MM.1S (cell line): ENCODE results near the gene RNGTT.

Source experiments
- DNase-seq: peaks from one replicate; pipeline ENCODE4 v3.0.0-alpha.2; 2015
- H2AFZ ChIP-seq: fragments of 300-600 bp; sonication (generic); 2 replicates; pipeline ENCODE4 v1.6.0; 2016; ENCODE audit warnings: antibody characterized with exemption, low read length
- H3F3A ChIP-seq: fragments of 300-600 bp; sonication (generic); 2 replicates; pipeline ENCODE4 v1.6.1; 2016; ENCODE audit warnings: mild to moderate bottlenecking, antibody characterized with exemption, low read length, moderate library complexity, mixed read lengths; ENCODE audit not compliant: insufficient read depth
- H3K27ac ChIP-seq: fragments of 300-600 bp; sonication (generic); 2 replicates; pipeline ENCODE4 v1.5.1; 2016; ENCODE audit warnings: mild to moderate bottlenecking, low read length
- H3K27me3 ChIP-seq: fragments of 300-600 bp; sonication (generic); replicated peaks from 2 replicates; pipeline ENCODE4 v1.6.0; 2016; ENCODE audit warnings: low read length; ENCODE audit not compliant: insufficient read depth
- H3K36me3 ChIP-seq: fragments of 300-600 bp; sonication (generic); replicated peaks from 2 replicates; pipeline ENCODE4 v1.6.1; 2016; ENCODE audit warnings: mild to moderate bottlenecking, low read length, mixed read lengths; ENCODE audit not compliant: insufficient read depth
- H3K4me1 ChIP-seq: fragments of 300-600 bp; sonication (generic); 2 replicates; pipeline ENCODE4 v1.6.1; 2016; ENCODE audit warnings: low read length, mixed read lengths
- H3K4me2 ChIP-seq: fragments of 300-600 bp; sonication (generic); 2 replicates; pipeline ENCODE4 v1.6.0; 2016; ENCODE audit warnings: low read depth, low read length
- H3K4me3 ChIP-seq: fragments of 300-600 bp; sonication (generic); 2 replicates; pipeline ENCODE4 v1.5.1; 2016; ENCODE audit warnings: low read length, mixed read lengths
- H3K79me2 ChIP-seq: fragments of 300-600 bp; sonication (generic); 2 replicates; pipeline ENCODE4 v1.6.1; 2016; ENCODE audit warnings: mixed run types, low read length, mixed read lengths
- H3K9ac ChIP-seq: fragments of 300-600 bp; sonication (generic); 2 replicates; pipeline ENCODE4 v1.6.1; 2016; ENCODE audit warnings: low read length, mixed read lengths
- H3K9me2 ChIP-seq: fragments of 300-600 bp; sonication (generic); replicated peaks from 2 replicates; pipeline ENCODE4 v1.6.1; 2016; ENCODE audit warnings: mild to moderate bottlenecking, low read length, mixed read lengths; ENCODE audit not compliant: insufficient read depth
- H3K9me3 ChIP-seq: fragments of 300-600 bp; sonication (generic); replicated peaks from 2 replicates; pipeline ENCODE4 v1.6.1; 2016; ENCODE audit warnings: mild to moderate bottlenecking, low read length, mixed read lengths; ENCODE audit not compliant: insufficient read depth
- H4K20me1 ChIP-seq: fragments of 300-600 bp; sonication (generic); 2 replicates; pipeline ENCODE4 v1.6.1; 2016; ENCODE audit warnings: mild to moderate bottlenecking, low read length, moderate library complexity, mixed read lengths; ENCODE audit not compliant: insufficient read depth
- EZH2 ChIP-seq: fragments of 300-600 bp; sonication (generic); optimal IDR thresholded peaks from 2 replicates; pipeline ENCODE3; 2017; ENCODE audit warnings: low read depth, mild to moderate bottlenecking, antibody characterized with exemption, low read length, mixed read lengths
- EZH2phosphoT487 ChIP-seq: fragments of 300-600 bp; sonication (generic); IDR thresholded peaks from 2 replicates; pipeline ENCODE4 v1.6.1; 2018; ENCODE audit warnings: antibody characterized with exemption, low read length
- TF ChIP-seq, protein P1 (sequence below): fragments of 300-600 bp; sonication (generic); IDR thresholded peaks from 2 replicates; pipeline ENCODE4 v1.5.1; 2016; ENCODE audit warnings: antibody characterized with exemption, low read length, mixed read lengths

Gene RNGTT

DNA sequence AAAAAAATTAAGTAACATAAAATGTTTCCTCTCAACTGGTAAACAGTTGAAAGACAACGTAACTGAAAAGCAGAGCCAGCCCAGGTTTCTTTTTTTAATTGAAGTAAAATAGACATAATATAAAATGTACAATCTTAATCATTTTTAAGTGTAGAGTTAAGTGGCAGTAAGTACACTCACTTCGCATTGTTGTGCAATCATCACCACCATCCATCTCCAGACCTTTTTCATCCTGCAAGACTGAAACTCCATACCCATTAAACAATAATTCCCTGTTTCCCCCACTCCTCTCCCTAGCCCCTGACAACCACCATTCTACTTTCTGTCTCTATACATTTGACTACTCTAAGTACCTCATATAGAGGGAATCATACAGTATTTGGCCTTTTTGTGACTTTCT, 395.7 kb downstream of the RNGTT start:
- DNase-seq, result no peak
- H3K27ac ChIP-seq, result no peak overlapping the region
- no peak overlapping the region for H2AFZ ChIP-seq

DNA sequence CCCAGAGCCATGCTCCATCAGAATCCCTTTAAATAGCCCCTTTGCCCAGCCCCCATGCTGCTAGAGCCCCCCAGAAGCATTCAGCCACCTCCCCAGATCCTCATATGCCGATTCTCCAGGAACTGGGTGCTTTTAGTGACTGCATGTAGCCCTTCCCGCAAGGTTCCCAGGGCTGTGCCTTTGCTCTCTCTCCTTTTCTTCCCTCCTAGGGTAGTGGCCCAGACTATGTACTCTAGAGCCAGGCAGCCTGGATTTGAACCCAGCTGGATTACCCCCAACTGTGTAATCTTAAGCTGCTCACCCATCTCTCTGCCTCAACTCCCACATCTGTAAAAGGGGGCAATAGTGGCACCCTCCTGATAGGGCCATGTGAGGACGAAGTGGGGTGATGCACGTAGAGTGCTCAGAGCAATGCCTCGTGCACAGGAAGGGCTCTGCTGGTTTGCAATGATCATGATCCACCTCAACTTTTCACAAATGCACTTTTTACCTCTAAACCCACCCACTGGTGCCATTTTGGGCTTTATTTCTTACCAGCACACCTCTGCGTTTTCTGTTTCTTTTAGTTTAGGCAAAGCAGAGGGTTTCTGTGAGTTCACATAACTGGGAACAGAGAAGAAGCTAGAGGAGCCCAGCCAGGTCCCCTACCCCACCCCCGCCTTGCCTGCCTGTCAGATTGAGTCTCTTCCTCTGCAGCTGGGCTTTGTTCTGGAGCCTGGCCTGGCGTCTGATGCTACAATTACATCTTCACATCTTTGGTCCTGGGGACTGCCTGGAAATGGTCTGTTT, 396.5 kb downstream of the RNGTT start:
- no peak overlapping the region for H2AFZ ChIP-seq

More for the DNA sequence above, 395.7 kb downstream of the RNGTT start:
- Histone ChIP-seq H3K36me3 (no peaks in the 10 kb centered on the region), H4K20me1 (no peaks in the 10 kb centered on the region), H3K4me3 (no peak overlapping the region), H3F3A (no peaks in the 10 kb centered on the region), H3K4me2 (no peak overlapping the region), H3K4me1 (no peaks in the 10 kb centered on the region), H3K79me2 (no peaks in the 10 kb centered on the region), H3K27me3 (no peaks in the 10 kb centered on the region), H3K9me3 (no peaks in the 10 kb centered on the region), H3K9me2 (no peaks in the 10 kb centered on the region), H3K9ac (no peak overlapping the region)
- TF ChIP-seq EZH2phosphoT487 (no peak), EZH2 (no peak)
- TF ChIP-seq, protein P1, sequence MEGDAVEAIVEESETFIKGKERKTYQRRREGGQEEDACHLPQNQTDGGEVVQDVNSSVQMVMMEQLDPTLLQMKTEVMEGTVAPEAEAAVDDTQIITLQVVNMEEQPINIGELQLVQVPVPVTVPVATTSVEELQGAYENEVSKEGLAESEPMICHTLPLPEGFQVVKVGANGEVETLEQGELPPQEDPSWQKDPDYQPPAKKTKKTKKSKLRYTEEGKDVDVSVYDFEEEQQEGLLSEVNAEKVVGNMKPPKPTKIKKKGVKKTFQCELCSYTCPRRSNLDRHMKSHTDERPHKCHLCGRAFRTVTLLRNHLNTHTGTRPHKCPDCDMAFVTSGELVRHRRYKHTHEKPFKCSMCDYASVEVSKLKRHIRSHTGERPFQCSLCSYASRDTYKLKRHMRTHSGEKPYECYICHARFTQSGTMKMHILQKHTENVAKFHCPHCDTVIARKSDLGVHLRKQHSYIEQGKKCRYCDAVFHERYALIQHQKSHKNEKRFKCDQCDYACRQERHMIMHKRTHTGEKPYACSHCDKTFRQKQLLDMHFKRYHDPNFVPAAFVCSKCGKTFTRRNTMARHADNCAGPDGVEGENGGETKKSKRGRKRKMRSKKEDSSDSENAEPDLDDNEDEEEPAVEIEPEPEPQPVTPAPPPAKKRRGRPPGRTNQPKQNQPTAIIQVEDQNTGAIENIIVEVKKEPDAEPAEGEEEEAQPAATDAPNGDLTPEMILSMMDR, result no peak

DNA sequence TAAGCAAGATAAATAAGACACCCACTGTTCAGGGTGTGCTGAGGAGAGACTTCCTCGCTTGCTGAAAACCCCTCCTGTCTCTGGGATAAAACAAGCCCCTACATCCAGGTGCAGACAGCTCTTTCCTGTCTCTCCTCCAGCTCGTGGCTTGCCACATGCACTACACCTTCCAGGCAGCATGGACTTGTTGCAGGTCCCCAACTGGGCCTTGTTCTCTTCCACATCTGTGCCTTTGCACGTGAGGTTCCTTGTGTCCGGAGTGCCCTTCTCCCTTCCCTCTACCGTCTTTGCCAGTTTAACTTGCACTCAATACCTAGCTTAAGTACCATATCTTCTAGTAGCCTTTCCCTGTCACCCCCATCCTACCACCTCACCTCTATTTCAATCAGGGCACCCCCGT, 397.6 kb downstream of the RNGTT start:
- TF ChIP-seq, protein P1, result no peak
- no peak for TF ChIP-seq EZH2phosphoT487
- no peak for TF ChIP-seq EZH2
- no peaks in the 10 kb centered on the region for H4K20me1 ChIP-seq
- no peaks in the 10 kb centered on the region for H3K9me3 ChIP-seq
- no peaks in the 10 kb centered on the region for H3K36me3 ChIP-seq
- no peak overlapping the region for H3K4me3 ChIP-seq
- no peaks in the 10 kb centered on the region for H3K27me3 ChIP-seq
- no peak overlapping the region for H3K27ac ChIP-seq
- H2AFZ ChIP-seq, result no peak overlapping the region
- no peaks in the 10 kb centered on the region for H3F3A ChIP-seq
- no peaks in the 10 kb centered on the region for H3K4me1 ChIP-seq
- H3K9me2 ChIP-seq, result no peaks in the 10 kb centered on the region
- H3K4me2 ChIP-seq, result no peak overlapping the region
- DNase-seq, result no peak
- H3K9ac ChIP-seq, result no peak overlapping the region
- H3K79me2 ChIP-seq, result no peaks in the 10 kb centered on the region

More for the DNA sequence above, 396.5 kb downstream of the RNGTT start:
- Histone ChIP-seq H4K20me1 (no peaks in the 10 kb centered on the region), H3K36me3 (no peaks in the 10 kb centered on the region), H3K9me3 (no peaks in the 10 kb centered on the region), H3K9ac (no peak overlapping the region), H3K27ac (no peak overlapping the region), H3K4me3 (no peak overlapping the region), H3F3A (no peaks in the 10 kb centered on the region), H3K9me2 (no peaks in the 10 kb centered on the region), H3K4me1 (no peaks in the 10 kb centered on the region), H3K79me2 (no peaks in the 10 kb centered on the region), H3K27me3 (no peaks in the 10 kb centered on the region), H3K4me2 (no peak overlapping the region)
- TF ChIP-seq EZH2phosphoT487 (no peak), EZH2 (no peak)
- TF ChIP-seq, protein P1, result no peak
- no peak for DNase-seq
